Measurements from ENCODE around the gene ZNF618.
"Not testable (repeated sequence)": the region's sequence is repeated elsewhere in the genome, so short reads cannot be mapped to it uniquely, and the experiment has no call there.

Gene ZNF618

DNA sequence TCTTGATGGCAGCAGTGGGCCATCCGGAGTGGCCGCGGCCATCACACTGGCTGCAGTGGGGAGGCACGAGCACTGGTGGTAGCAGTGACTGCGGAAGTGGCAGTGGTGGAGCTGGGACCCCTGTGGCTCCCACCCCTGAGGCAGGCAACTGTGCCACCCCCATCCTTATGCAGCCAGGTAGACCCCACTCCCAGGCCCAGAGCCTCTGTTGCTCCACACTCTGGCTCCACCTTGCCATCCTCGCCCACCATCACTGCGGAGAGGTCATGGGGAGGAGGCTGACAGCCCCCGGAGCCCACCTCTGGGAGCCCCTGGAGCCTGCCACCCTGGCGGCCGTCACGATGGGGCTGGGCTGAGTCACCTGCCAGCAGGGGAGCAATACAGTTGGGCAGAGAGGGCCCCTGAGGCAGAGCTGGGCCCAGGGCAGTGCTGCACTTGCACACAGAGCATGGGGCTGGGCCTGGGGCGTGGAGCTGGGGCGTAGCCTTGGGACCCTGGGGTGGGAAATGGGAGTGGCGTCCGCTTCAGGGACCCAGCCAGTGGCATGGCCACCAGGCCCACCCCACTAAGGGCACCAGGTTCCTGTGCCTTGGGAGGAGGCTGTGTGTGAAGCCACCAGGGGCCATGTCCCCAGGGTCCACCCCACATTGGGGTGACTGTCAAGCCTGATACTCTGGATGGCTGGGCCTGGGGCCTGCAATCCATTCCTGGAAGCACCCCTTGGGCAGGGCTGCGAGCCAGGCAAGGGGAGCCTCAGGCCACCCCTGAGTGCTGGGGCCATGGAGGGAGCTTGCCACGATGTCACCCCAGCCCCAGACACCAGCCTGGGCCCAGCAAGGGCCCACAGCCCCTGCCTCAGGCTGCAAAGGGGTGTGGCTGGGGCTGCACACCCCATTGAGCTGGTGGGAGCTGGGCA, 194.3 kb downstream of the ZNF618 start:
- no peak for DNase-seq

DNA sequence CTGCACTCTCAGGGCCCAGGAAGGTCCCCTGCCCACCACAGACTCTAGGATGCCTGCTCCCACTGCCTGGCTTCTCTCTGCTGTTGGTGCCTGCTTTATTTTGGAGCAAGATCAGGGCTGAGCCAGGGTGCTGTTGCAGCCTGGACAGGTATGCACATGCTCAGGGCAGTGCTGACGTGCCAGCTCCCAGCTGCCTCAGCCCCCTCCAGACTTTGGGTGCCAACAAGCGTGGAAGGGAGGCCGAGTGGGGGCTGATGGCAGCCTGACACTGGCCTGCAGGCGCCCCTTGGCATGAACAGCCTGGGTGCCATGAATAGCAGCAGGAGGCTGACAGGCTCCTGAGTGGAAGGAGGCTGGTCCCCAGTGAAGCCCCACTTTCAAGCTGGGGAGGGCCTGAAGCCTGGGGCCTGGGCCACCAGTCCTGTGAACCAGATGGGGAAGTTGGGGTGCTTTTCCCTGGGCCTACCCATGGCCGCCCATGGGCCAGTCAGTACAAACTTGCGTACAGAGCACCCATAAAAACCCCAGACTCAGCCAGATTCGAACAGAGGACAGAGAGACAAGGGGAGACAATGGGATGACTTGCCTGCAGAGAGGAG, 195.2 kb downstream of the ZNF618 start:
- no peak for DNase-seq

DNA sequence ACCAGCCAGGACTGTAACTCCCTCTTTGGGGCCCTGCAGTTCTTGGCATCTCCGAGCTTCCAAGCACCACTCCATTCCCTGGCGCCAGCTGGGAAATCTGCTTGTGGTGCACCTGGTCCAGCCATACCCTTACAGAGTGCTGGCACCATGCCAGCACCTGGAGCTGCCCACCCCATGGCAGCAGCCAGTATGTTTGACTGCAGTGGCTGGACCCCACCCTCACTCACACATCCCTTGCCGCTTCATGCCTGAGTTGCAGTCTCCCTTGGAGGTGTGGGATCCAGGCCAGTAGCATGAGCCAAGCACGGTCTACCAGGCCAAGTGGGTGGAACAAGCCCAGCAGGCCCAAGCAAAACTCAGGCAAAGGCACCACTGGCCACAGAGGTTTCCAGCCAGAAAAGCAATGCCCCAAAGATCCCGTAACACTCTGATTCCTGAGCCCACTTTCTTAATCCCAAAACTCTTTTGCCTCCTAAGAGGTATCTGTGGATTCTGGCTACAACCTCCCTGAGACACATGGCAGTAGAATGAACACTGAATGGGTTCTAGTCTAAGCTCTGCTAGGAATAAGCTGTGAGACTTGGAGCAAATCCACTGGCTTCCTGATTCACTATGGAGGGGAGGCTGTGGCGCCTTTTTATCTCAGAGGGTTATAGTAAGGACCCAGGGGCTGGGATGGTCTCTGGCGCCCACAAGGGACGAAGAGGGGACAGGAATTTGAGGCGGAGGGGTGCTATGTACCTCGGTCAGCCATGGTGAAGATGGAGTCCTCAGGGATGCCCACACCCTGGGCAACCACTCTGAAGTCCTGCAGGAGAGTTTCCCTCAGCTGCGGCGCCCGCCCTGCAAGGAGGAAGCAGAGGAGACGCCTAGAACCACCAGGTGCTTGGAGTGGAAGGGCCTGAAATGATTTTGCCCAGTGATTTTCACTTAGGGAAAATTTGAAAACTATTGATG, 196.4 kb downstream of the ZNF618 start:
- DNase-seq: no peak

DNA sequence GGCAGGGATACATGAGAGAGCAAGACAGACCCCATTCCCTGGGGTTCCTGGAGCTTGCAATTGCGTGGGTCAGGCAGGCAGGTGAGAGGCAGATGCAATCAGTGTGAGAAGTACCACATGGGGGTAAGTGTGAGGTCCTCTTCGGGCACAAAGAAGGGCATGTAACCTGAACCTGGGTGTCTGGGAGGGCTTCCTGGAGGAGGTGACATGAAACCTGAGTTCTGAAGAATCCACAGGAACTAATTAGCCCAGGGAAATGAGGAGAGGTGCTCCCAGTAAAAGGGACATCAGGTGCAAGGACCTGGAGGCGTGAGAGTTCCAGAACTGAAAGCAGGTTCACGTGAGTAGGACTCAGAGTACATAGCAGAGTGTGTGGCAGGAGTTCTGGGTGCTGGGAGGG, 199.5 kb downstream of the ZNF618 start:
- no peak for DNase-seq

DNA sequence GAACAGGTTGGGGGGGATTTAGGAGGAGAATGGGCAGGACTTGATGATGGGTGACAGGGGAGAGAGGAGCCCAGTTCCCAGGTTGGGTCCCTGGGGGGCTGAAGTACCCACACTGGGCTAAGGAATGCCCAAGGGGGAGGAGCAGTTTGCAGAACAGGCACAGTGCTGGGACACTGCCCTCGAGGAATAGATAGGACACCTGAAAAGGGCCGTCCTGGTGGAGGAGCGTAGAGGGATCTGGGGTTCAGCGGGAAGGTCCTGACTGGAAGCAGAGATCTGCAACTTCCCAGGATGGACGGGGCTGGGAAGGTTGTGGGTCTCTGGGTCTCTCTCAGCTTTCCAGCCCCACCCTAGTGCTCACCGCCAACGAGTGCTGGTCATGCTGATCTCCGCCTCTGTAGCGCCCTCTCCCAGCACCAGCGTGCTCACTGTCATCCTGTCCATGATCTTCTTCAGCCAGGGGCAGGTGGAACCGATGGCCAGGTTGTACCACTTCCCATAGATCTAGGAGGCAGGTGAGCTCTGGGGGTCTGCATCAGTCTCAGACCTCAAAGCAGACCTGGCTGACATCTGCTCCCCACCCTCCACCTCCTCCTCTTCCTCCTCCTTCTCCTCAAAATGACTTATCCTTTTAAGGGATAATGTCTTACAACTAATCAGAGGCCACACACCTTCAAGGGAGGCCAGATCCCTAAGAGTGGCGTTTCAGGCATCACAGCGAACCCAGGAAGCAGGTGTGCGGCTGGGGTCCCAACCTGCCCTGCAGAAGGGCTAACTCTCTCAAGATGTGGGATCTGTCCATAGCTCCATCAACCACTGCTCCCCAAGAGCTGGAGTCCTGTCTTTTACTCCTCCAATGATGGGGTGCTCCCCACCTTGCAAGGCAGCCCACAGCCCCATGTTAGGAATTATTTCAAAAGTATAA, 200.4 kb downstream of the ZNF618 start:
- DNase-seq: no peak

DNA sequence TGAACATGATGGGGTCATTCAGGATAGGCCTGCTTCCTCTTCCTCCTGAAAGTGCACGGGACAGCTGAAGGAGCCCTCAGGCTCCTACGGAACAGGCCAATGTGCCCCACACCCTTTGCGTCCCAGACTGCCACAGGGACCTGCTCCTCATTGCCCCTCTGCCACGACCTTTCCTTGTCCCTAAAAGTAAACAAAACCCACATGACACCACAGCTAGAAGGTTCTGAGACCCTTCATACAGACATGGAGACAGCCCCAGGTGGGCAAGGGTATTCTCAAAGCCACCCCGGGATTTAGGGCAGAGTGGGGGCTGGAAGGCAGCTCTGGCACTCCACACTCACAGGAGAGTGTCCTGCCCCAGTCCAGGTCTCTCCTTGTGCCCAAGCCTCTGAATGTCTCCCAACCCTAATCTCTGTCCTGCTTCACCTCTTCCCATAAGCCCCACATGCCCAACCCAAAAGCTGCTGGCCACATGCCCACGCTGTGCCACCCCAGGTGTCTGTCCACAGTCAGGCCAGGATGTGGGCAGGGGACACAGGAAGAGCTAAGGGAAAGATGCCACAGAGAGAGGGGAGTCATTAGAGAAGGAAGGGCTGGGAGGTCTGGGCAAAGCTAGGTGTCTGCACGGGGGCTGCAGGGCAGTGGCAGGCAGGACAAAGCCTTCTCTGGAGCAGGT, 201.2 kb downstream of the ZNF618 start:
- no peak for DNase-seq

DNA sequence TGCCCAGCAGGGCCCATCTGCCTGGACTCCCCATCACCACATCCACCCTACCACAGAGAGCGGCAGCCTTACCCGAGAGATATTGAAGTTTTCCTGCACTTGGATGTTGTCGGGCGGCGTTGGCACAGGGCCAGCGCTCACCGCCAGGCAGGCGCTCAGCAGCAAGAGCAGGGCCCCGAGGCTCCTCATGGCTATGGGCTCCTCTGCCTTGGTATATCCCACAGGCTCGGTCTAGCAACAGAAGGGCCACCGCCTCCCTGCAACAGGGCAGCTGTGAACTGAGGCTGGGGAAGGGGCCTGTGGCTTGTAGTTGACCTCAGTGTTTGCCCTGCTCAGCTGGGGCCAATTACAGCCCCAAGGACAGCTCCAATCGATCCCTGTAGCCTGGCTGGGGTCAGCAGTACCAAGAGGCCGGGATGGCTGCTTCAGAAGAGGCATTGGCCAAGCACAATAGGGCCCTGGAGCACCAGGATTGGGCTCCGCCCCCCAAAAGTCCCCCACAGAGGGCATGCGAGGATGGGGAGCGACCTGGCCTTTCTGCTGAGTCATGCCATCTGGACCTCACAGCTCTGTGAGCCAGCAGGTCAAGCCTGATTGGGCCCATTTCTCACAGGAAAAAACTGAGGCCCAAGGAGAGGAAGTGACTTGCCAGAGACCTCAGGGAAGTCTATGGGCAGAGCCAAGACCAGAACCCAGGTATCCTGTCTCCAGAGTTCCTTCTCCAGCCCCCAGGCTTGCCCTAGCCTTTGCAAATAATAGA, 202.1 kb downstream of the ZNF618 start, which contains the start of gene AMBP:
TSS of gene AMBP (minus strand) at position 280 of the 760 bp plus-strand sequence. CDS start at position 189, 91 bp downstream.
- no peak for DNase-seq

DNA sequence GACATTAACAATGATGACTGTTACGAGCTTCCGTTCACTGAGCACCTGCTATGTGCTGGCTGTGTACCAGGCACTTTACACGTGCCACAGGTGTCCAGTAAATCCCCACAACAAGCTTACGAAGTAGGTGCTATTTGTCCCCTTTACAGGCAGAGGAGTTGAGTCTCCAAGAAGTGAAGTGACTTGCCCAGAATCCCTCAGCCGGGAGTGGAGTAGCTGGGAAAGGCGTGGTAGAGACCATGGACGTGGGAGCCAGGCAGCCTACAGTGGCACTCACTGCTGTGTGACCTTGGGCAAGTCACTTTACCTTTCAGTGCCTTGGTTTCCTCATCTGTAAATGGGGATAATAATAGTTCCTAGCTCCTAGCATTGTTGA, 202.7 kb downstream of the ZNF618 start:
- no peak for DNase-seq

DNA sequence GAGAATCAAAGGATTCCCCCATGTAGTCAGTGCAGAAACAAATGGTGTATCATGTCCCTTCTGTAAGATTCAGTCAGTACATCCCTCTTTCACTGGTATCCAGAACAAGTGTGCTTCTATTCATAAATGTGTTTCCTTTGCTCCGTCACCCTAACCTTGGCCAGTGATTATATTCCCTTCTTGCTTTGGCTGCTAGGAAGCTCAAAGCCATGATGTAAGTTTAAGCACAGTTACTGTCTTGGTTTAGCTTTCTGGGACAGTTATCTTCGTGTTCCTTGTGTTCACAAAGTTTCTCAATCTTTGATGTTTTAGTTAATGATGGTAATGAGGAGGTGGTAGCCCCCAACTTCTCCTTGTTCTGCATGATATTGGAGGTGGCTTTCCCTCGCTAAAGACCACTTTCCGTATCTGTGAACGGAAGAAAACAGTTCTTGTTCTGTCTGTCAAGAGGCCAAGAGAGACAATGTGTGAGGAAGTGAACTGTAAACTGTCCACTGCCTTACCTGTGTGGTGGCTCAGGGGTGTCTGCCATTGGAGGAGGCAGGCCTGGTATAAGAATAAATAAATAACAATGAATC, 204.2 kb downstream of the ZNF618 start:
- DNase-seq: no peak

DNA sequence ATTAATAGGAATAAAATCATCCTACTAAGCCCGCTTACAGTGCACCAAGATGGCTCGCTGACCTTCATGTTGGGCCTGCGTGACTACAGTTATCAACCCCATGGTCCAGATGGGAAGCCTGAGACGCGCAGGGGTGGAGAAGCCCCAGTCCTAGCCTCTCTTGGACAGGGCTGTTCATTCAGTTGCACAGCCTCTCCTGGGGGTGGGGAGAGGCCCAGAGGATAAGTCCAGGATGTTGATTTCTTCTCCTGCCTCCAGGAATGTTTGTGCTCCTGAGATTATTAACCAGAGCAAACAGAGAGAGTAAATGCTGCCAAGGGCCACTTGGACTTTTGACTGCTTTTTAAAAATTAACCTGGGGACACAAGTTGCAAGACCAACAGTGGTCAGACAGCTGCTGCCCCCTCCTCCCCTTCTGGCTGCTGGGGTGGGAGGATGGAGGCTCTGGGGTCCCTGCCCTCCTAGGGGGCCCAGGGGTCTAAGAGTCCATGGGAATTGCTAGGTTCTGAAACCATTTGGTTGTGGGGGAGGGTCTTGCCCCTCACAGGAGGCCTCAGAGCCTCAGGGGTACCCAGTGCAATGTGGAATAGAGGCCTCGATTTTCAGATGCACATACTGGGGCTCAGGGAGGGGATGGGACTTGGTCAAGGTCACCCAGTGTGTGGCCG, 204.8 kb downstream of the ZNF618 start:
- DNase-seq: no peak

DNA sequence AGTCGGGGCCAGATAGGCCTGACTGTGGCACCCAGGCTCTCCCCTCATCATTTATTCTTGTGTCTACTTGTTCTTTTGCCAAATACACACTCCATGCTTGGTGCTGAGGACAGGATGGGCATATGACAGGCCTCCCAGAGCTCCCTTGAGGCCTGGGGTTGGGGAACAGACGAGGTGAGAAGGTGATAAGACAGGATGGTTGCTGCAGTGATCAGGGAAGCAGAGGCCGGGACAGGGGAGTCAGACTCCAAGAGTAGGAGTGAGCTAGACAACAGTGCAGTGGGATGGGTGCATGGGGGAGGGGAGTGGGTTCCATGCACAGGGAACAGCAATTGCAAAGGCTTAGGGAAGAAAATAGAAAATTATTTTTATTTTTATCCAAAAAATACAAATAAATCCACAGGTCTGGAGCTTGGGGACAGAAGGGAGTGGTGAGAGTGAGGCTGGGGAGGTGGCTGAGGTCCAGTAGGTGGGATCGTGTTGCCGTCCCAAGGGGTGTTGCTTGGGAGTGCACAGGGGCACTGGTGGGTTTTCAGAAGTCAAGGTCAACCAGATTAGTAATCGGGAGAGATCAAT, 205.4 kb downstream of the ZNF618 start:
- no peak for DNase-seq

DNA sequence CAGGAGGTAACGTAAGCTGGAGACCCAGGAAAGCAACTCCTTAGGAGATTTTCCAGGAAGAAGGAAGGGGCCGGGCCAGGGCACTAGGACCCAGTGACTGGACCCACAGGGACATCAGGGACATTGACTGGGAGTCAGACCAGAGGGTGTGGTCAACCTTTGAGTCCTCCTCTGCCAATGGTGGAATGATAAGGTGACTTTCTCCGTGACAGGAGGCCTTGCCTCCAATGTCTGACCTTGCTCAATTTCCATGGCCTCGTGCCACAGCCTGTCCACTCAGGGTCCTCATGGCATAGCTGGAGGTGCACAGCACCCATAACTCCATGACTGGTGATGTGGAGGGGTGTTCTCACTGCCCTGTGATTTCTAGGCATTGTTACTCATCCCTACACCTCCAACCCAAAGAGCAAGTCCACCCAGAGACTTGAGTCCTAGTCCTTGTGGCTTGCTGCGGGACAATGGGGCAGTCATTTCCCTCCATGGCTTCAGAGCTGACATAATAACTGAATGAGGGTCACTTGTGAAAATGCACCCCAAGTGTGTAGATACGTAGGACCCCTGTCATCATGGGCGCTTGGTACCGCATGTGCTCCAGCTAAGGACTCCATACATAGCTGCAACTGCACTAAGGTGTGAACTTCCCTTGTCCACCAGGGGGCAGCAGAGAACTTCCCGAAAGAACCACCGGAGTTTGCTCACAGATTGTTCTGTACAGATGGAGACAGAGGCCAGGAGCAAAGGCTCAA, 206.1 kb downstream of the ZNF618 start:
- DNase-seq: no peak

DNA sequence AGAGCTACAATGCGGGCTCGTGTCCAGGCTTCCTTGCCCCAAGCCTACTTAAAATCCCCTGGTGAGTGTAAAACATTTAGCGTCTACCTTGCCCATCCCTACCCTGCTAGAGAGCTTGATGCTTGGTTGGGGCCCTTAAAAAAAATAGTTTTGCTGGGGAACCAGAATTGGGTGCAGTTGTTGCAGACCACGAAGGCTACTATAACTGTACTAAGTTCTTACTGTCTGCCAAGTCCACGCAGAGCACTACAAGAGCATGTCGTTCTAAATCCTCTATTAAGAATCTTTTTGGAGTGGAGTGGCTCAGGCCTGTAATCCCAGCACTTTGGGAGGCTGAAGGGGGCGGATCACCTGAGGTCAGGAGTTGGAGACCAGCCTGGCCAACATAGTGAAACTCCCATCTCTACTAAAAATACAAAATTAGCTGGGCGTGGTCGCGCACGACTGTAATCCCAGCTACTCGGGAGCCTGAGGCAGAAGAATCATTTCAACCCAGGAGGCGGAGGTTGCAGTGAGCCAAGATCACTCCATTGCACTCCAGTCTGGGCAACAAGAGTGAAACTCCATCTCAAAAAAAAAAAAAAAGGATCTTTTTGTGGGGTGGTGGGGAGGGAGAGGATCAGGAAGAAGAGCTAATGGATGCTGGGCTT, 206.8 kb downstream of the ZNF618 start:
- DNase-seq: not testable (repeated sequence)

DNA sequence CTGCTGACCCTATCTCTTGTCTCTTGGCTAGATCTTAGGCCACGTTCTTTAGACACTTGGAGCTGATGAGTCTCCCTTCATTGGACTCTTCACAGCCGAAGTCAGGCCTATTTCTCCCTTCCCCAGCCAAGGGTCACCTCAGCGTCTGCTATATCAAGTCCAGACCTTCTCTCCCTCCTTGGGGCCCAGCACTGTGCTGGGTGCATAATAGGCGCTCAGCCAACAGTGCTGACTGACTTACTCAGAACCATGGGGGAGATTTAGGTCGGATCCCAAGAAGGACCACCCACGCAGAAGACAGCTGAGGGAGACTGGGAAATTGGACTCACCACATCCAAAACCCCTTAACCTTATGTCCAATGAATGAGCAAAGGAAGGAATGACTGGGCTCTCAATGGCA, 207.6 kb downstream of the ZNF618 start:
- no peak for DNase-seq

DNA sequence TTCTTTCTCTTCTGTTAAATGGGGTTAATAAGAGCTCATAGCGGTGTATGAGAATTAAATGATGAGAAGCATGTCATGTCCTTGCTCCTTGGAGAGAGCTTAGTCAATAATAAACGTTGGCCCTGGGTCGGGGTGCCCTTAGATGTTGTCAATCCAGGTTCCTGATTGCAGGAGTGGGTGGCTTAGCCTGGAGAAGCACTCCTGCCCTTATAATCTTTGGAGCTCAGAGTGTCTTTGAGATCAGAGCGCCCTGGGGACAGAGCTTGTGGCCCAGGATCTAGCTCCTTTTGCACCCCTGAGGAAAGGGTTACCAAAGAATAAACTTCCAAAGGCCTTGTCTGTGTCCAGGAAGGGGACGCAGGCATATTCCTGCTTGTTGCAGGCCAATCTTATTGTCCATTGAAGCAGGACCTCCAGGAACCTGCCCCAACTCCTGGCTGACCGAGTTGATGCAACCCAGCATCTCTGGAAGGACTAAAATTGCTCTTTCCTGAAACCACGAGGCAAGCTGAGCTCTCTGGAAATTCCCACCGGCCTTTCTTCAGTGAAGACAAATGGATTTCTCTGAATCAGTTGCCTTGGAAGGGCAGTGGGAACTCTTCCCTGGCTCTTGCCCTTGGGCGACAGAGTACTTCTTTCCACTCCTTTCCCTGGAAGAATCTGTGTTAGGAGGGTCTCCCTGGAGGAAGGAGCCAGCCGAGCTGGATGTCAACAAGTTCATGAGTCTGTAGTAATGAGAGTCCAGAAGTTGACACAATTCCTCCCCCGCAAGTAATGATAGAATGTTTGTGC, 208.4 kb downstream of the ZNF618 start:
- DNase-seq: no peak

DNA sequence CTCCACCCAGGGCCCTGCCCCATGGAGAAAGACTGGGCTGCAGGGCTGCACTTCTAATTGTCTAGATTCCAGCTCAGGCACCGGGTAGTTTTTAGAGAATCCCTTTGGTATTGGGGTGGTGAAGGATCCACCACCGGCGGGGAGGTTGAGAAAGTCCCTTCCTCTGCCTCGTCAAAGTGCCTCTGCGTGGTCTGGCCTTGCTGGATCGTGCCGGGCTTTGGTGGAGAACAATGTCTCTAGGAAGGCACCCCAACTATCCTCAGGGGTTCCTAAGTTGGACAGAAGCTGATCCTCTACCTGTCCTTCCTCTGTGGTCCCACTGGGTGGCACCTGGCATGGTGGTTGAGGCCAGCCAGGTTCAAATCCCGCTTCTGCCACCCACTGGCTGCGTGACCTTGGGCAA, 209.3 kb downstream of the ZNF618 start:
- no peak for DNase-seq

DNA sequence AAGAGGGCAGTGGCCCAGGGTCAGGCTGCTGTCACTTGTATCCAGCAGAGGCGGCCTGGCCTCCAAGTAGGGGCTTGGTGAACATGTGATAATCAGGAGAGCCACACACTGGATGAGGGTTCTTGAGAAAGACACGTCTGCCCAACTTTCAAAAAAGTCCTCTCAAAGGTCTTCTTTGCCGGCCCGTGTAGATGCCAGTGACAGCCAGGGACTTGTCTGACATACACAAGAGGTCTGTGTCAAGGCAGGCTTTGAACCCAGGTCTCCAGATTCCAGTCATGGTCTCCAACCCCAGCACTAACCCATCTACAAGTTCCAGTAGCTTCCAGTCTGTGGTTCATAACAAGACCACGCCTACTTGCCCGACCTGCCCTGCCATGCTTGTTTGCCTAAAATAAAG, 209.9 kb downstream of the ZNF618 start:
- DNase-seq: no peak
